ENCODE data around the gene OSMR. TPM values are rescaled to one million over a fixed set of nuclear protein-coding genes. Genes with fewer than 3 reads are reported as not detected.

The OSMR gene
- total and polyA plus RNA-seq, 9 of the 15 experiments (the other 6 are each of a cell fraction or from before 2014, with no cell fraction given) = 0.18 to 1.7 (median 0.94) TPM

DNA sequence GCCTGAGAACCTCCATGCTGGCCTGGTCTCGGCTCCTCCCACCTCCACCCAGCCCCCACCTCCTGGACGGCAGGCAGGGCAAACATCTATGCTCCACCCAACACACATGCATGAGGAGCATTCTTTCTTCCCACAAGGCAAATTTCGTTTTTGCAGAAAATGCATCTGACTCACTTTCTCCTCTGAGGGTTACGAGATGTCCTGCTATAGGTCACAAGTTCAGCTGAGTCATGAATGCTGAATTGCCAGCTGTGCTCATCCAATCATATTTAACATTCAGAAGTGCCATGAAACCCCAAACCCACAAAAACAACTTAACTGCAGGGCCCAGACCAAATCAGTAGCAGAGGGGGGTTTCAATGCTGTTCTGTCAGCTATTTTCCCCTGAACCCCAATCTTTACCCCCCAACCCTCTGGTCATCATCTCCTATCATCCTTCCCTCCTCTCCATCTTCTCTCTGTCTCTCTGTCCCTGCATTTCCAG is 39.0 kb upstream of the OSMR start (continued):
- TF ChIP-seq SRSF7 (optimal IDR thresholded peaks at IDR 0.05; ENCODE audit: low read depth, low read length) (no peak), TCFL5 (CRISPR knock-in tag; conservative IDR thresholded peaks at IDR 0.05) (no peak), ZNF384 (IDR thresholded peaks at IDR 0.05; ENCODE audit: low read depth, low read length) (no peak), CHD1 (IDR thresholded peaks at IDR 0.05; ENCODE audit: low read length) (no peak), TAF9B (IDR thresholded peaks at IDR 0.05; ENCODE audit: partially characterized antibody) (peak; percentile 15), HNRNPL (IDR thresholded peaks at IDR 0.05; ENCODE audit: low read depth, low read length) (no peak), NFE2 (IDR thresholded peaks at IDR 0.05; ENCODE audit: low read depth) (peak; percentile 80), JUN (IDR thresholded peaks at IDR 0.05; ENCODE audit: borderline replicate concordance, low read depth, low read length) (peak; percentile 73), JUN (CRISPR knock-in tag; IDR thresholded peaks at IDR 0.05; ENCODE audit: borderline replicate concordance) (no peak), ZFP1 (CRISPR knock-in tag; IDR thresholded peaks at IDR 0.05) (no peak), ZNF589 (CRISPR knock-in tag; IDR thresholded peaks at IDR 0.05; ENCODE audit: low read depth) (peak; percentile 18; the same call in 1 of the 2 replicates), HMG20A (CRISPR knock-in tag; conservative IDR thresholded peaks at IDR 0.05) (no peak), HNRNPH1 (optimal IDR thresholded peaks at IDR 0.05; ENCODE audit: low read depth, low read length) (no peak), U2AF2 (optimal IDR thresholded peaks at IDR 0.05; ENCODE audit: low read depth, low read length) (no peak), C11orf30 (IDR thresholded peaks at IDR 0.05; ENCODE audit: low read depth) (peak; percentile 87), NFATC3 (IDR thresholded peaks at IDR 0.05) (peak; percentile 43; the same call in 1 of the 2 replicates), SMARCE1 (IDR thresholded peaks at IDR 0.05) (0 out of 2 replicates have a peak, but pooled peaks have one; percentile 33), MAFK (IDR thresholded peaks at IDR 0.05; ENCODE audit: low read length) (peak; percentile 72), ERF (CRISPR knock-in tag; IDR thresholded peaks at IDR 0.05) (no peak), FOSL1 (tag; conservative IDR thresholded peaks at IDR 0.05) (peak; percentile 80), STAT5A (IDR thresholded peaks at IDR 0.05; ENCODE audit: borderline replicate concordance, low read length) (no peak), TBP (optimal IDR thresholded peaks at IDR 0.05; ENCODE audit: low read depth, low read length) (no peak), ADNP (tag; IDR thresholded peaks at IDR 0.05) (no peak)
- TF ChIP-seq, protein P1, sequence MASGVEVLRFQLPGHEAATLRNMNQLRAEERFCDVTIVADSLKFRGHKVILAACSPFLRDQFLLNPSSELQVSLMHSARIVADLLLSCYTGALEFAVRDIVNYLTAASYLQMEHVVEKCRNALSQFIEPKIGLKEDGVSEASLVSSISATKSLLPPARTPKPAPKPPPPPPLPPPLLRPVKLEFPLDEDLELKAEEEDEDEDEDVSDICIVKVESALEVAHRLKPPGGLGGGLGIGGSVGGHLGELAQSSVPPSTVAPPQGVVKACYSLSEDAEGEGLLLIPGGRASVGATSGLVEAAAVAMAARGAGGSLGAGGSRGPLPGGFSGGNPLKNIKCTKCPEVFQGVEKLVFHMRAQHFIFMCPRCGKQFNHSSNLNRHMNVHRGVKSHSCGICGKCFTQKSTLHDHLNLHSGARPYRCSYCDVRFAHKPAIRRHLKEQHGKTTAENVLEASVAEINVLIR (CRISPR knock-in tag; IDR thresholded peaks at IDR 0.05) = no peak
- TF ChIP-seq, protein P2, sequence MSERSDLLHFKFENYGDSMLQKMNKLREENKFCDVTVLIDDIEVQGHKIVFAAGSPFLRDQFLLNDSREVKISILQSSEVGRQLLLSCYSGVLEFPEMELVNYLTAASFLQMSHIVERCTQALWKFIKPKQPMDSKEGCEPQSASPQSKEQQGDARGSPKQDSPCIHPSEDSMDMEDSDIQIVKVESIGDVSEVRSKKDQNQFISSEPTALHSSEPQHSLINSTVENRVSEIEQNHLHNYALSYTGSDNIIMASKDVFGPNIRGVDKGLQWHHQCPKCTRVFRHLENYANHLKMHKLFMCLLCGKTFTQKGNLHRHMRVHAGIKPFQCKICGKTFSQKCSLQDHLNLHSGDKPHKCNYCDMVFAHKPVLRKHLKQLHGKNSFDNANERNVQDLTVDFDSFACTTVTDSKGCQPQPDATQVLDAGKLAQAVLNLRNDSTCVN (CRISPR knock-in tag; IDR thresholded peaks at IDR 0.05) = no peak
- TF ChIP-seq, protein P3, sequence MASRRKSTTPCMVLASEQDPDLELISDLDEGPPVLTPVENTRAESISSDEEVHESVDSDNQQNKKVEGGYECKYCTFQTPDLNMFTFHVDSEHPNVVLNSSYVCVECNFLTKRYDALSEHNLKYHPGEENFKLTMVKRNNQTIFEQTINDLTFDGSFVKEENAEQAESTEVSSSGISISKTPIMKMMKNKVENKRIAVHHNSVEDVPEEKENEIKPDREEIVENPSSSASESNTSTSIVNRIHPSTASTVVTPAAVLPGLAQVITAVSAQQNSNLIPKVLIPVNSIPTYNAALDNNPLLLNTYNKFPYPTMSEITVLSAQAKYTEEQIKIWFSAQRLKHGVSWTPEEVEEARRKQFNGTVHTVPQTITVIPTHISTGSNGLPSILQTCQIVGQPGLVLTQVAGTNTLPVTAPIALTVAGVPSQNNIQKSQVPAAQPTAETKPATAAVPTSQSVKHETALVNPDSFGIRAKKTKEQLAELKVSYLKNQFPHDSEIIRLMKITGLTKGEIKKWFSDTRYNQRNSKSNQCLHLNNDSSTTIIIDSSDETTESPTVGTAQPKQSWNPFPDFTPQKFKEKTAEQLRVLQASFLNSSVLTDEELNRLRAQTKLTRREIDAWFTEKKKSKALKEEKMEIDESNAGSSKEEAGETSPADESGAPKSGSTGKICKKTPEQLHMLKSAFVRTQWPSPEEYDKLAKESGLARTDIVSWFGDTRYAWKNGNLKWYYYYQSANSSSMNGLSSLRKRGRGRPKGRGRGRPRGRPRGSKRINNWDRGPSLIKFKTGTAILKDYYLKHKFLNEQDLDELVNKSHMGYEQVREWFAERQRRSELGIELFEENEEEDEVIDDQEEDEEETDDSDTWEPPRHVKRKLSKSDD (conservative IDR thresholded peaks at IDR 0.05; ENCODE audit: low read length) = no peak
